Measurements from ENCODE around the gene PRKCI.

- TF ChIP-seq POLR2AphosphoS5 (IDR thresholded peaks at IDR 0.05; ENCODE audit: low read depth, low read length) (no peak), CTCF (IDR thresholded peaks at IDR 0.05) (no peak), SIN3A (IDR thresholded peaks at IDR 0.05; ENCODE audit: borderline replicate concordance, insufficient read depth, low read depth, low read length) (no peak)
Measured at GRCh38 chr3:170295586-170295985, 73.4 kb downstream of the PRKCI start.
